Stimulated activated CD4-positive, alpha-beta T cell treated with anti-CD3 and anti-CD28 coated beads, TNF-alpha, amount 100 ng/mL, for 48 hours (primary cell): ENCODE results near the gene TPP1.

Experiments
- DNase-seq, 3 donors: peaks; one replicate each; pipeline ENCODE4 v3.0.0-alpha.2; 2020; ENCODE audit warnings: low read depth in 3 of 3

The TPP1 gene

DNA sequence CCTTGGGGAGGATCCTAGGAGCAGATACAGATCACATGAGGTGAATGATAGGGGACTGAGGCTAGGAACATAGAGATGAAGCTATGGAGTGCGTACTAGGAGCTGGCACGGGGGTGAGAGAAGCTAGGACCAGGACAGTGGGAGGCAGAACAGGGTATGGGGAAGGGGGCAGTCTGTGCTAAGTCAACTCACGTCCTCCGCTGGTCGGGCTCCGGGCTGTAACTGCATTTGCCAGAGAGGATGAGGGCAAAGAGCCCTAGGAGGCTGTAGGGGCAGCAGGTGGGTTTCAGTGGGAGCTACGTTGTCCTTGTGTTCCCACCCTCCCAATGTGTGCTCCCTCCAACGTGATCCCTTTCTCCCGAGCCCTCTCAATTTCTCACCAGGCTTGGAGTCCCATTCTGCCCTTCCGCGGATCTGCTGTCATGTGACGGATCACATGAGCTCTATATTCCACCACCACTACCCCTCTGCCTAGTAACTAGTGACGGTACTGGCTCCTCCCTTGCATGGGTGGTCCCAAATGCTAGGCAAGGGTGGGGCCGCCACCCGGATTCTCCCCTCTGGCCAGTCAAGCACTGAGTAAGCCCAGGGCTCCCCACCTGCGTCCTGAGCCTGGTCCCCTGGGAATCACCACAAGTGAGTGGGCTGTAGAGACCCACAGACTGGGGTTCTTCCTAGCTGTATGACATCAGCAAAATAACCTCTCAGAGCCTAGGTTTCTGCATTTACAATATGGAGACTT lies at the start of gene TPP1:
TPP1 (minus strand) TSS at position 419 of the 742 bp plus-strand sequence; CDS start at position 397, 22 bp downstream.
- peak; percentile 67 to 74 (median 68) for DNase-seq

DNA sequence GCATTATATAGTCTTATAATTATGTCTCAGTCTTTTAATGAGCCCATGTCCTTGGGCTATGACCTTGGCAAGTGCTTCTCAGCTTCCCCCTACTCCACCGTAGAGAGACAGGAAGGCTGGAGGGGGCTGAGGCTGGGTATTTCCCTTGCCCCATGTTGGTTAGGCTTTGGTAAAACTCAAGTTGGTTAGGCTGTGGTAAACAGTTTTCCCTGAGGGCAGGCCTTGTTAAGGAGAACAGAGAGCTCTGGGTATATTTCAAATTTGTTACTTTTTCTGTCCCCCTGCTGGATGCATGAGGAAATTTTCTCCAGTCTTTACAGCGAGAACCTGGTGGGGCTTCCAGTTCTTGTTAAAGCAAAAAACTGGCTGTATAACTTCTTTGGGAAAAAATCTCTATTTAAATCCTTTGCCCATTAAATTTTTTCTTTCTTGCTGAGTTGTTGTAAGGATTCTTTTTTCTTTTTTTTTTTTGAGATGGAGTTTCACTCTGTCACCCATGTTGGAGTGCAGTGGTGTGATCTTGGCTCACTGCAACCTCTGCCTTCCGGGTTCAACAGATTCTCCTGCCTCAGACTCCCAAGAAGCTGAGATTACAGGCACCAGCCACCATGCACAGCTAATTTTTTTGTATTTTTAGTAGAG lies 48.6 kb upstream of the TPP1 start:
- DNase-seq = no peak

DNA sequence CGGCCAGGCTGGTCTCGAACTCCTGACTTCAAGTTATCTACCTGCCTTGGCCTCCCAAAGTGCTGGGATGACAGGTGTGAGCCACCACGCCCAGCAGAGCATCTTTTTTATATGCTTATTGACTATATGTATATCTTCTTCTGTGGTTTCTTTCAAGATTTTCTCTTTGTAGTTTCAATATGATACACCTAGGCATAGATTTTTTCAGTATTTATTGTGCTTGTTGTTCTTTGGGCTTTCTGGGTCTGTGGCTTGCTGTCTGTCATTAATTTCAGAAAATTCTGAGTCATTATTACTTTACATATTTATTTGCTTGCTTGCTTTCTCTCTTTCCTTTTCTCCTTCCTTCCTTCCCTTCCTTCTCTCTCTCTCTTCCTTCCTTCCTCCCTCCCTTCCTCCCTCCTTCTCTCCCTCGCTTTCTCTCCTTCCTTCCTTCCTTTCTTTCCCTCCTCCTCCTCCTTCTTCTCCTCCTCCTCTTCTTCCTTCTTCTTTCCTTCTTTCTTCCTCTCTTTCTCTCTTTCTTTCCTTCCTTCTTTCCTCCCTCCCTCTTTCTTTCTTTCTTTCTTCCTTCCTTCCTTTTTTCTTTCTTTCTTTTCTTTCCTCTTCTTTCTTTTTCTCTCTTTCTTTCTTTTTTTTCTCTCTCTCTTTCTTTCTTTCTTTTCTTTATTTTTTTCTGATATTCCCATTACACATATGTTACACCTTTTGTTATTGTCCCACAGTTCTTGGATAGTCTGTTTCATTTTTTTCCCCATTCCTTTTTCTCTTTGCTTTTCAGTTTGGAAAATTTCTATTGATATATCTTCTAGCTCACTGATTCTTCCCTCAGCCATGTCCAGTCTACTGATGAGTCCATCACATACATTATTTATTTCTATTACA lies 47.3 kb upstream of the TPP1 start:
- no peak for DNase-seq

DNA sequence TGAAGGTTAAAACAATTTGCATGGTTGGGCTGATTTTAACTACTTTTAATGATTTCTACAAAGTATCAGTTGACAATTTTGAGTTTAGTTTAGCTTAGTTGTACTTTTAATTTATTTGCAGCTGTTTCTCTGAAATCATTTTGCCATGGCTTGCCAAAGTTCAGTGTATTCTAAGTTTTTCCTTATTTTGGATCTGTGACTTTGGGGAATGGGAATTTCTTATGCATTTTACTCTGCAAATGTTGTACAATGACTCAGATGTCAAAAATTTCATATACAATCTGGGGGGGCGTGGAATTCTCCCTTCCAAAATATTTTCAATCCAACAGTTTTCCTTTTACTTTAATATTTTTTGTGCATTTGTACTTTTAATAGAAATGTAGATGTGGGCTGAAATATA lies 45.3 kb upstream of the TPP1 start:
- no peak for DNase-seq

DNA sequence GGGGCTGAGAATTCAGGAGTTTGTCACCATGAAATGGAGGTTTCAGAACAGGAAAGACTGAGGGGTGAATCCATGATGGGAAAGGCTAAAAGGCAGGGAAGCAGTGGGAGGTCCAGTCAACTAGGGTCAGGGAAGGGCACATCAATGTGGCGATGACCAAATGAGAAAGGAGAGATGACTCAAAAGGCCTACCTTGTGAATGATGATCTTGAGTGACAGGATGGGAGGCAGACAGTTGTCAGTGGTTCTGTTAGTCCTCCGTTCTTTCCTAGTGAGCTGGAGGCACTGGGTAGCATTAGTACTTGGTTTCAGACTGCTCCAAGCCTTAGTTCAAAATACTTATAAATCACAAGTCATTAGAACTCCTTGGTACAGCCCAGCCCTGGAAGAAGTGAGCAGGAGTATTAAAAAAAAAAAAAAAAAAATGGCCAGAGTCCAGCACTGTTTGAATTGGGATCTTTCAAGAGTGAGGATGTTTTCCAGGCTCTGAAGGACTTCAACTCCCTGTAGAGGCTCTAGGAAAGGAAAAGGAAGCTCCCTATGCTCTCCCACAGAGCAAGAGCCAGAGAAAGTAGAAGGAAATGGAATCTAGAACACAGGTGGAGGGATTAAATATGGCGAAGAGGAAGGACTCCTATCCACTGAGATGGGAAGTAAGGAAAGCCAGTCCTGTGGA lies 44.7 kb upstream of the TPP1 start:
- DNase-seq = no peak

DNA sequence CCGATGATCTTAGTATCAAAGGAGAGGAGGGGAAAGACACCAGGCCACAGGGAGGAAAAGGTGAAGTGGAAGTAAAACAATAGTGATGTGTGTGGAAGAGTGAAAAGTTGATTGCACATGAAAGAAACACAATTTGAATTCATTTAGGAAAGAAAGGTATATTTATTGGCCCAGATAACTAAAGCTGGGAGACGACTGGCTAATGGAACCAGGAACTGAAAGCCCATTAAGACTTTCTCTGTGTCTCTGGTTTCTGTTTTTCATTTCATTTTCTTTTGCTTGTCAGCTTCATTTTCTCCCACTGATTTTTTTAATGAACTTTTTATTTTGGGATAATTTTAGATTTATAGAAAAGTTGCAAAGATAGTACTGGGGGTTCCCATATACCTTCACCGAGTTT lies 41.5 kb upstream of the TPP1 start:
- no peak for DNase-seq

DNA sequence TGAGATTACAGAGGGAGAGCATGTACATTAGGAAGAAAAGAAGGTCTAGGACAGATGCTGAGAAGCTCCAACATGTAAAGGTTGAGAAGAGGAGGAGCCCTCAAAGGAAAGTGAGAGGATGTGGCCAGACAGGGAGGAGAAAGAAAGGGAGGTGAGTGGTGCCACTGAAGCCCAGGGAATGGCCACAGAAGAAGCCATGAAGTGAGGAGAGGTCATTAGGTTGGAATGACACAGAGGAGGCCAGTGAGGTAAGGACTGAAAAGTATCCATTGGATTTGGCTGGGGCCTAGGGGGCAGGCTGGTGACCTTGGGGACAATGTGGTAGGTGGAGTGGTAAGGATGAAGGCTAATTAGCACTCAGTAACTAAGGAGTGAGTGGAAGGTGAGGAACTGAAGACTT lies 39.4 kb upstream of the TPP1 start:
- DNase-seq = no peak

DNA sequence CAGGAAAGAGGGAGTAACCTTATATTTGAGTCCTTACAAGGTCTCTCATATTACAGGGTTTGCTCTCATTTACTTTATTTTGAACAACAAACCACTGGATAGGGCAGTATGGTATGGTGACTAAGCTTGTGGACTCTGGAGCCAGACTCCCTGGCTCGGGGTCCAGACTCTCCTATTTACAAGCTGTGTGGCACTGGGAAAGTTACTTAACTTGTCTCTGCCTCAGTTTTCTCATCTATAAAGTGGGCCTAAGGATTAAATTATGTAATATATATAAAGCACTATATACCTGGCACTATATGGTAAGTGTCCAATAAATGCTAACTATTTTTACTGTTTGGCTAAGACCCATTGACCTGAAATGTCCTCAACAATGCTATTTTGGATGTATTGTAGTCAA lies 38.1 kb upstream of the TPP1 start:
- no peak for DNase-seq

DNA sequence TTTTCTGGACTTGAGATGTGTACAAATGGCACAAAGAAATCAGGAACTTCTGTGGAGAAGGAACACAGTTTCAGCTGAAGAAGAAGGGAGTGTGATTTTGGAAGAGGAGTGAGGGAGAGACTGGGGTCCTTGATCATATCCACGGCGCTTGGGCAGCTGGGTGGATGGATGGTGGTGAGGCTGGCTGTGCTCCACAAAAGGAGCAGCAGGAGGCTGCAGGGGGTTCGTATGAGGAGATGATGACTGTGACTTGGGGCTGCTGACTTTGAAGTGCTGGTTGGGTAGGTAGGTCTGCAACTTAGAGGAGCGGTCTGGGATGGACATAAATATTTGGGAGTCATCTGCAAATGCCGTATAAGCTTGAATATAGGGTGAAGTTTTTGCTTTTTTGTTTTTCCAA lies 37.7 kb upstream of the TPP1 start:
- DNase-seq = no peak

DNA sequence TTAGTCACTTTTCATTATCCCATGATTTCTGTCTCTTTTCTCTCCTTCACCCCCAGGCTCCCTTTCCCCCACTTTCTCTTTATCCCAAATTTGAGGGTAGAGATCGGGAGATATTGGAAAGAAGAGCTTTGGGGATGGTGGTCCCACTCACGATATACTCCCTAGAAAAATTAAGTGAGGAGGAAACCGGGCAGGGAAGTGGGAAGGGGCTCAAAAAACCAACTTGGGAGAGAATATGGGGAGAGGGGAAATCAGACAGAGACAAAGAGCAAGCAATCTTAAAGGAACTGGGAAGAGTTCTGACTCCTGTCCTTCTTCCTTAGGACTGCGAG lies 37.3 kb upstream of the TPP1 start:
- DNase-seq = no peak

DNA sequence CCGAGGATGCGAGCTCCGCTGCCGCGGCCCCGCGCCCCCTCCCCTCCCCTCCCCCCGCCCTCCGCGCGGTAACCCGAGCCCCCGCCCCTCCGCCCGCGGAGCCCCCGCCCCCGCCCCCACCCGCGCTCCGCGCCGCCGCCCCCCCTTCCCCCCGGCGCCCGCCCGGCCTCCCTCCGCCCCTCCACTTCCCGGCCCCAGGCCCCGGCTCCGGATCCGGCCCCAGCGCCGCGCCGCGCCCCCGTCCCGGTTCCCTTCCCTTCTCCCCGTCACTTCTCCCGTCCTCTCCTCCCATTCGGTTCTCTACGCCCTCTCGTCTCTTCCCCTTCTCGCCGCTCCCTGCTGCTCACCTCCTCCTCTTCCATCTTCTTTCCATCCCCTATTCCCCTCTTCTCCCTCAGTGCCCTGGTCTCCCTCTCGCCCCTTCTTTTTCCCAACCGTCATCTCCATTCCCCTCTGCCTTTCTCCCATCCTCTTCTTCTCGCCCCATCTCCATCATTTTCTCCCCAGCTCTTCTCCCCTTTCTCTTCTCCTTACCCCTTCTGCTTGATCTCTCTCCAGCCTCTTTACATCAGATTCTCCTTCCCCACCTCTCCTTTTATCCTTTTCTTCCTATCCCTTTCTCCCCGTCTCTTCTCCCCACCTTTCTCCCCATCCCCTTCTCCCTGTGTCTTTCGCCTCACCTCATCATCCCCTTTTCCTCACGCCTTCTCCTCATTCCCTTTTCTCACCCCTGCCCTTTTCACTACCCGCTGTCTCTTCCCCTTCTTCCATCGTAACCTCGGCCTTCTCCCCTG lies 36.8 kb upstream of the TPP1 start, which contains the start of gene DCHS1:
DCHS1 (minus strand) TSS at position 20 of the 794 bp plus-strand sequence. CDS start 14,196 bp downstream, outside the sequence.
- DNase-seq = no peak

DNA sequence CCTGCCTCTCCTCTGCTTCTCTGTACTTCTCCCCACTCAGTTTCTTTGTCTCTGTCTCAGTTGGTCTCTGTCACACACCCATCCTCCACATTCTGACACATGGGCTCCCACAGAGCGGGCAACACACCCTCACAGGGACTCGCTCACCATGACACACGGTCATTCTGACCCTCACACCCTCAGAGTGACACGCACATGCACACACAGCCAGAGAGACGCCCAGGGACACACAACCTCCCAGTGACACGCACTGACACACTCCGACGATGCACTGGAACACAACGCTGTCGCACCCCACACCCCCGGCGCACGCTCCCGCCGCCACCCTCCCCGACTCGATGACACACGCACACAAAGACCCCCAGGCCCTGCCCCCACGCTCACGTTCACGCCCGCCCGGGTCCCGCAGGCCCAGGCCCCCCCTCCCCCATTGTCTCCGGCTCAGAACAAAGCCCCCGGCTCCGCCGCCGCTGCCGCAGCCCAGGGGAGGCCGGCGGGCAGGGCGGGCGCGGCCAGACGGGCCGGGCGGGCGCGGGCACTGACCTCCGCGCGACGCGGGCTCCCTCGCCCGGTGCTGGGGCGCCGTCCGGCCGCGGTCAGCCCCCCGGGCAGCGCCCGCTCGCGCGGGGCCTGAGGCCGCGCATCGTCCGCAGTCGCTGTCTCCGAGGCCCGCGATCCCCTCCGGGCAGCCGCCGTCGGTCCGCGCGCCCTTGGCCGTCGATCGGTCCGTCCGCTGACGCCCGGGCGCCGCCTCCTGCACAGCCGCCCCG lies 36.0 kb upstream of the TPP1 start:
- DNase-seq = no peak

DNA sequence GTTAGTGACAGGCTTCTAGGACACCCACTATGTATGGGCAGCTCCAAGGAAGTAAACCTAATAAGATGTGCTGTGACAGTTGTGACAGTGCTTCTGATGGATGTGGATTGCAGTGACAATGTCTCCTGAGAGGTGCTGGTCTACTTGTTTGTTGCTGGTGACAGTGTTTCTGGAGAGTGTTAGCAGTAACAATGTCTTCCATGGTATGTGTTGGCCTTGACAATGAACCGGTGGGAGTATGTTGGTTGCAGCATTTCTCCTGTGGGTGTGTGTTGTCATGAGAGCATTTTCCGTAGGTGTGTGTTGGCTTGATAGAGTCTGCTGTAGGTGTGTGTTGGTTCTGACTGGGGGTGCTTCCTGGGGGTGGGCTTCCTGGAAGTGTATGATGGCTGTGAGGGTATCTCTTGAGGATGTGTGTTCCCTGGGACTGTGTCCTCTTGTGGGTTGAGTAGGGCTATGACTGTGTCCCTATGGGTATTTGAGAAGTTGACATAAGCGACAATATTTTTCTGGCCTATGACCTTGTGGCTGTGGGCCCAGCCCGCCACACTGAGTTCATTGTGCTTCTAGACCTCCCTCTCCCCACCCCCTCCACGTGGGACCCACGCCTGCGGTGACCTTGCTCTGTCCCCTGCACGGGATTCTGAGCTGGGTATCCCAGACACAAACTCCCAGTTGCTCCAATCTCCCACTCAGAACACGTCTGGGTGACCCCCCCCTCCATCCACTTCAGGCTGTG lies 35.2 kb upstream of the TPP1 start:
- DNase-seq = no peak

DNA sequence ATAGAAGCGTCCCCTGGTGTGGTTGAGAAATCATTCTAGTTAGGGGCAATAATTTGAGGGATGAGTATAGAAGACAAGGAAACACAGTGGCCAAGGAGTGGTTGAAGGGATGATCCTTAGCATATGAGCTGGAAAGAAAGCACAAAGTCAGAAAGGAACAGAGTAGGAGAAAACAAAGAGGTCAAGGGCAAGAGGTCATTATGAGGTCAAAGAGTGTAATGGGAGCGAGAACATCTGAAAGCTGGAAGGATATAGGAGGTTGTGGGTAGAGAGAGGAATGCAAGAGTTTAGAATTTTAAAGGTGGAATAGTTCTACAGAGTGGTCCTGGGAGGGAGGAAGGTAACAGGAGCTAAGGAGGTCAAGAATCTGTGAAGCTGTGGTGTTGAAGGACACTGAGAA lies 34.4 kb upstream of the TPP1 start:
- no peak for DNase-seq

DNA sequence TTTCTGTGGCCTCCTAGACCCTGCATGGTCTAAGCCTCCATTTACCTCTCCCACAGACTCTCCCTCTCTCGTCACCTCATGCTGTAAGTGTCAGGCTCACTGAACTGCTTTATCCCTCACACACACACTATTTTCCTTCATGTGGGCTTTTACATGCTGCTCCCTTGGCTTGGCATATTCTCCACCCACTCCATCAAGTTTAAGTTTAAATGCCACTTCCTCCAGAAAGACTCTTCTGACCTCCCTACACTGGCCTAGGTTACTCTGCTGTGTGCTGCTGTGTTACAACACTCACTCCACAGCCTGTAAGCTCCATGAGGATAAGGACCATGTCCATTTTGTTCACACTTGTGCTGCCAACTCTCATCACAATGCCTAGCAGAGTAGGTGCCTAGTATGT lies 33.9 kb upstream of the TPP1 start:
- no peak for DNase-seq

DNA sequence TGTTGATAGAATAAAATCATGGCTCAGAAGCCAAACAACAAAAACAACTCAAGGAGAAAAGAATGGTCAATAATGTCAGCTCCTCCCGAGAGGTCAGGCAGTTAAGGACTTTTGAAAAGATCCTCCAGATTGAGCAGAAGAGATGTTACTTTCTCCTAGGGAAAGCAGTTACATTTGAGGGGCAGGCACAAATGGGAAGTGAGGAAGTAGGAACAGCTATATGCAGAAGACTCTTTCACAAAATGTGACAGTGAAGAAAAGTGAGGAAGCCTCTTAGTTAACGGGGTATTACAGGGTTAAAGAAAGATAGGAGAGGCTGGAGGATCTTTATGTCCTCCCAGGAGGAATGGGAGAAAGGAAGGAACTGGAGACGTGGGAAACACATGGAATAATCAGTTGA lies 33.0 kb upstream of the TPP1 start:
- no peak for DNase-seq

DNA sequence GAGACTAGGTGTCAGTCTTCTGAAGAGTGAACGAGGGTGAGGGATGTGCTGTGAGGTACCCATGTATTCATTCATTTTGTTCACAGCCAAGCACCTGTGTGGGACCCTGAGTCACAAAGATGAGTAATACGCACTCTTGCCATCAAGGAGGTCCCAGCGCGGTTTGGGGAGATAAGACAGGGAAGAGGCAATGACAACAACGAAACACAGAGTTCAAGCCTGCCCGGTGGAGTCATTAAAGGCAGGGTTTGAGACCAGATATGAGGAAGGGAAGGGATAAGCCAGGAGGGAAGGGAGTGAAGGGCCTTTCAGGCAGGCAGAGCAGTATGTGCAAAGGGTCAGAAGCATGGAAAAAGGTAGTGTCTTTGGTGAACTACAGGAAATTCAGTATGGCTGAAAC lies 31.8 kb upstream of the TPP1 start:
- DNase-seq = no peak

DNA sequence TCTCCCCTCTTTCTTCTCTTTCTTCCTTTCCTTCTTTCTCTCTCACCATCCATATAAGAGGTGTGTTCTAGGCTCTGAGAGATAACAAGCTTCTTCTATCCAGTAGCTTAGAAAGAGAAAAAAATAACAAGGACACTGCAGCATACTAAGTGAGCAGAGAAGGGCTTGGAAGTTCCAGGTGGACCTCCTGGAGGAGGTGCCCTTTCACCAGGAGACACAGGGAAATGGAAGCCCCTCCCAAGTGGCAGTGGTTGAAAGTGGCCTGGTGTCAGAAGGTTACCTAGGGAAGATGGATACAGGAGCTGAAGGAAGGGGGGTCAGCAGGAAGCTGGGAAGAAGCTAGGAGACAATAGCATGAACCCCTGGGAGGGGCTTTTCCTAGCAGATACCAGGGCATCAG lies 30.9 kb upstream of the TPP1 start:
- no peak for DNase-seq

DNA sequence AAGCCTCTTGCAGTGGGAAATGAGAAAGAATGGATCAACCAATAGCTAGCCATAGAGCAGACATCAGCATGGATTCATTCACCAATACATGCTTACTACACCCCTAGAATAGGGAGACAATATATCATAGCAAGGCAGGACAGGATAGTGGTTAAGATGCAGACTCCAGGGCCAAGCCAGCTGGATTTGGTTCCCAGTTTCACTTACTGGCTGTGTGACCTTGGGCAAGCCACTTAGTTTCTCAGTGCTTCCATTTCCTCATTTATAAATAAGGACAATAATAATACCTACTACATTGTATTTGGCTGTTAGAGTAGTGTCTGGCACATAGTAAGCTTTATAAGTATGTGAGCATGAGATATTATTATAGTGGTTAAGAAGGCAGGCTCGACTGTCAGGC lies 29.3 kb upstream of the TPP1 start:
- no peak for DNase-seq

DNA sequence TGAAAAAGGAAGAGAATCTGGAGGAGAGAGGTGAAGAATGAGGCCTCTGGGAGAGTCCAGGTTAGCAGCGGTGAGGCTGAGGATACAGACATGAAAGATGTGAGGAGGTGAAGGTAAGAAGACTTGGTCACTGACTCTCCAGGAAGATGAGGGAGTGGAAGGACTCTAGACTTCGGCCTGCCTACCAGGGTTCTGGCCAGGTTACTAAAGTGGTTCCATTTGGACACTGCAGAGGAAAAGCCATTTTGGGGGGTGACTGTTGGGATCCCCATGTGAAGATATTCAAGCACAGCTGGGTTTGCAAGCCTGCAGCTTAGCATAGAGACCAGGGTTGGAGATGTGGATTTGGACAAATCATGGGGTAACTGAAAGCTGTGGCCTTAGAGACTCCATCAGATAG lies 28.6 kb upstream of the TPP1 start:
- no peak for DNase-seq
